AG08396 (cell line): ENCODE measurements around the gene ACSBG1.
A peak's percentile ranks its signal among the peaks of the same experiment; 100 is the strongest.

Experiments
- DNase-seq: peaks from one replicate; pipeline ENCODE4 v3.0.0; 2012; ENCODE audit warnings: low spot score, mixed read lengths

Gene ACSBG1

DNA sequence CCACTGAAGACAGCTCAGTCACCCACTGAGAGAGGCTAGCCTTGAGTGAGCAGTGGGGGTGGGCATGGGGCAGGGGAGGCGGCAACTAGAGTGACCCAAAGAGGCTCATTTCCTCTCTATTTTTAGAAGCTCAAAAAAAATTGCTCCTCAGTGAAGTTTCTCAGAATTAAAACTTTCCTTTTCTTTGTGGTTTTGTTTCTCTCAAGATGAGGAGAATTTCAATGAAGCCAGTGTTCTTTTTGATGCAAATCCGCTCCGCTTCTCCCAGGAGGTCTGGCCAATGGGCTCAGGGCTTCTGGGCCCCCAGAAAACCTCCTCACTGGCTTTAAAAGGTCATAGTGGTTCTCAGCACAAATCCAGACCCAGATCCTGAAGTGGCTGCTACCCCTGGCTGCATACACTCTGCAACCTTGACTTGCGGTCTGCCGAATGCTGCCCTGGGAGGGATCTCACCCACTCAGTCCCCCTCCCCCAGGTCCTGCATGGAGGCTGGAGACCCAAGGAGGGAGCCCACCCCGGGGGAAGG is at the start of gene ACSBG1:
ACSBG1 (minus strand) TSS at position 51 of the 526 bp plus-strand sequence. CDS start 64 bp downstream, outside the sequence.
- no peak for DNase-seq

GRCh38 chr15:78282324-78282723 is 48.0 kb upstream of the ACSBG1 start:
- no peak for DNase-seq

GRCh38 chr15:78280319-78281072 is 46.1 kb upstream of the ACSBG1 start:
- no peak for DNase-seq

DNA sequence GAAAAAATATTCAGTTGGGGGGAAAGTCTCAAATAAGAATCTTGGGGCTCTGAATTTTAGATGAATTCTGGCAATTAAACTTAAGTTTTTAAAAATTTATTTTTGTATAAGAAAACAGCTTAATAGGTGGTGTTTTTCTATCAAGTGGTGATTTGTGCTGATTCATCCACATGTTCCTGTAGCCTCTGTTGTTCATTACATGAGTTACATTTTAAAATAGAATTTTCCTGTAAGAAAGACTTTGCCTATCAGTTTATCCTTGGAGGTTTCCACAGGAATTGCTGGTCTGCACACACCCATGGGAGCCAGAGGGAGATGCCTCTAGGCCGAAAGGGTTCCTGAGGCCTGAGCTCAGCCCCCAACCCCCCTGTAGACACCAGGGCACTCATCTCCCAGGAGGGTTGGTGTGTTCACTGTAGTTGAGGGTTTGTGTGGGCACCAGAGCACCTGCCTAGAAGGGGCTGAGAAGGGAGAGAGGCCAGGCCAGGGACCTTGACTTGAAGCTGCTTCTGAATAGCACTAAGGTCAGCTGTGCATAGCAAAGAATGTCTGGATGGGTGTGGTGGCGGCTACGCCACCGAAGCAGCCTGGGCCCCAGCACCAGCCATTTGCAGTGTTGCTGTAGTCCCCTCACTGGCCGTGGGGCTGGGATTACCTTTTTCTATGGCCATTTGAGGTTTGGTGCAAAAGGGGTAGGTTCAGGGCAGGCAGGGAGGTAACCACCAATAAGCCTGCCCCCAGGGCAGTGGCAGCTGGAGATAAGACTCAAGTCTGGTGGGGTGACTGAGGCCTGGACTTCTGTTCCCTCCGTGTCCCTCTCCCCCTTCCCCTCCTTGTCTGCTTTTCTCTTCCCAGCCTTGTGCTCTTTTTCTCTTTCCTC is 41.9 kb upstream of the ACSBG1 start:
- no peak for DNase-seq

DNA sequence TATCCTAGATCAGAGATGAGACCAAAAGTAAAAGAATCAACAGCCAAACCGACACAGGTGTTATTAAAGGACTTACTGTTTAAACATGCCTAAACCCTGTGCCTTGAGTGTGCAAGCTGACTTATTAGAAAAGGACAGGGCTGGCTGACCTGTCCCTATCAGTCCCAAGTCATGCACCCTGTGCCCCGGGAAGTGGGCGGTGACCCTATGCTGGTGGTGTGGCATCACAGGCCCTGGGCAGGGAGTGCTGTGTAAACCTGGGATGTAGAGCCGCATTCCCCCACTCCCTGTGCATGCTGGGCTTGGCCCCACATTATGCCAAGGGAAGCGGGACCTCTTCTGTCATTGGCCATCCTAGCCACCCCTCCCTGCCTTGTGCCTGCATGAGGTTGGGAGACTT is 40.6 kb upstream of the ACSBG1 start:
- no peak for DNase-seq

DNA sequence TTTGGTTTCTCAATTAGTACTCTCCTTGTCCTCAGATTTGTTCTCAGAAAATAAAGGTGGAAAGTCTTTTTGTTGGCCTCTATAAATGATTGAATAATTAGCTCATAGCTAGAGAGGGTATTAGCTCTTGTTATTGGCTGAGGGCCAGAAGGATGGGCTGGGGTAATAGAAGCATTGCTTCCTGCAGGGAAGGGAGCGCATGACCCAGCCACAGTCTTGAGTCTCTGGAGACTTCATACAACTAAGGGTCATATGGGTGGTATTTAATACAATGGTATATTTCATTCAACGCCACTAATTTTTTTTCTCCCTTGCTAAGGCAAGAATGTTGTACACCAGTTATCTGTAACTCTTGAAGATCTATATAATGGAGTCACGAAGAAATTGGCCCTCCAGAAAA is 38.4 kb upstream of the ACSBG1 start:
- no peak for DNase-seq

DNA sequence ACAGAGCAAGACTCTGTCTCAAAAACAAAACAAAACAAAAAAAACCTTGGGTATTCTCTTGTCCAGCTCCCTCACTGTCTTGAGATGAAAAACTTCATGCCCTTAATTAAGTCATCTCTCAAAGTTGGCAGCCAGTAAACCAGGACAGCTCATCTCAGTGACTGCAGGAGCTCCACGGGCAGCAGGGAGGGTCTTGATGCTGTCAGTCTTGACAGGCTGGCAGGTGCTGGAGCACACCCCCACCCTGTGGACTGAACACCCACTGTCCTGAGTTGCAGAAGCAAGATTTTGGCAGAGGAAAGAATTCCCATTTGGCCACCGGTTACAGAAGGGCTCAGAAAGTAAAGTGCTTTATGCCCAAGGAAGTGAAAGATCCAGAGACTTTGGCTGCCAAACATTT is 38.0 kb upstream of the ACSBG1 start:
- no peak for DNase-seq

DNA sequence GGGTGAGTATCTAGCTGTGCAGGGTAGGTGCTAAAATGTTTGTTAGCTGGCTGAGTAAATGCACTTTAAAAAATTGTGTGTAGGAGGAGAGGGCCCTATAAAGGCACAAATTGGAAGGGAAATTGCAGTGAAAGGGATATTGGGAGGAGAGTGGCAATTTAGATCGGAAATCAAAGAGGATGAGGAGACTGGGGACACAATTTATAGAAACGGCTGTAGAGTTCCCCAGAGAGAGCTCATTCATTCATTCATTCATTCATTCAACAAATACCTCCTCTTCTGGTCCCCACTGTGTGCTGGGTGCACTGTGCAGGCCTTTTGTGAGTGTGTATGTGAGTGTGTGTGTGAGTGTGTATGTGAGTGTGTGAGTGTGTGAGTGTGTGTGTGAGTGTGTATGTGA is 32.4 kb upstream of the ACSBG1 start:
- DNase-seq, result no peak

DNA sequence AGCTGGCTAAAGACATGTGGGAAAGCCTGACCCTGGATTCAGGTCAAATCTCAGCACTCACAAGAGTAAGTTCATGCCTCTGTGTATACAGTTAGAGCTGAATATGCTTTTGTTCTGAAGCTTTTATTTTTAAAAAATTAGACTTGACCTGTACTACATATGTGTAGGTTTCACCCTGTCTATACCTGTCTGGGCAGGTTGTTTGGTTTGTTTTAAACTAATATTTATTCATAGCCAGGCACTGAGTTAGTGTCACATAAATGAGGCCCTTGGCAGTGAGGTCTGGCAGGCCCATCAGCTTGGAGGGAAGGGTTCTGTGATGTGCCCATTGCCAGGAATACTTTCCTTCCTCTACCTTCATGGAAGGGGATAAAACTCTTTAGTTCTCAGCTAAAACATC is 31.9 kb upstream of the ACSBG1 start:
- no peak for DNase-seq

DNA sequence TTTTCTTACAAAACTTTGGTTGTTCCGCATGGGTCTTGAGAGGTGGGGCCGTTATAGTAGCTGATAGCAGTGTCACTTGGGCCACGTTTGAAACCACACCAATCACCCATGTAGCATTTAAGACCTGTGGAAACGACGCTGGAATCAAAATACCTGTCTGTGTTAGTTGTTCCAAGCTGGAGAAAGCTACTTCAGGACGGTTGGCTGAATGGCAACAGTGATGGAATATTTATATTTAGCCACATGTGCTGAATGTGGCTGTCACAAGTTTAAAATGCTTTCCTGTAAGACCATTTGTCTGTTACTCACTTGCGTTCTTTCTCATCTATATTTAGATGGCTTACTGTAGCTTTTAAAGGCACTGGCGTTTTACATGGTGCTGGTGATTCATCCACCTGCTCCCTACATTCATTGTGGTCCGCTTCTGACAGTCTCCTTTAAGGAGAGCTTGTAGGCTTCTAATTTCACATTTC is 31.4 kb upstream of the ACSBG1 start:
- peak; percentile 64 for DNase-seq

DNA sequence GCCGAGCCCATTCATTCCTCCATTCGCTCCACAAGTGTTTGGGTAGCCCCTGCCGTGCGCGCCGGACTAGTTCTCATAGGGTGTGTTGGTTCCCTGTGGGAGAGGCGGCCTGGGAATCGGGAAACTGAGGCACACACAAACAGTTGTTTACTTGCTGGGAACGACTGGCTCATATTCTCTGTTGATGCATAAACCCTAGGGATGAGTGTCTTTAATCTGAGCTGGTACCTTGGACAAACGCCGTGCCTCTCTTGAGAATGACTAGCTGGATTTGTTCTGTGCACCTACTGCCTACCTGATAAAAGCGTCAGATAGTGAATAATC is 30.7 kb upstream of the ACSBG1 start:
- no peak for DNase-seq

- peak; percentile 50 for DNase-seq
Measured at GRCh38 chr15:78264304-78265136, 30.2 kb upstream of the ACSBG1 start, which contains the start of gene DNAJA4. DNAJA4 (plus strand) TSS chr15:78264562; CDS start chr15:78264764, 202 bp downstream.

GRCh38 chr15:78263907-78264303 is 29.5 kb upstream of the ACSBG1 start:
- no peak for DNase-seq

GRCh38 chr15:78263351-78263781 is 29.0 kb upstream of the ACSBG1 start:
- no peak for DNase-seq

- DNase-seq, result no peak
Measured at GRCh38 chr15:78261062-78261461, 26.7 kb upstream of the ACSBG1 start.

GRCh38 chr15:78260489-78260888 is 26.1 kb upstream of the ACSBG1 start:
- no peak for DNase-seq

DNA sequence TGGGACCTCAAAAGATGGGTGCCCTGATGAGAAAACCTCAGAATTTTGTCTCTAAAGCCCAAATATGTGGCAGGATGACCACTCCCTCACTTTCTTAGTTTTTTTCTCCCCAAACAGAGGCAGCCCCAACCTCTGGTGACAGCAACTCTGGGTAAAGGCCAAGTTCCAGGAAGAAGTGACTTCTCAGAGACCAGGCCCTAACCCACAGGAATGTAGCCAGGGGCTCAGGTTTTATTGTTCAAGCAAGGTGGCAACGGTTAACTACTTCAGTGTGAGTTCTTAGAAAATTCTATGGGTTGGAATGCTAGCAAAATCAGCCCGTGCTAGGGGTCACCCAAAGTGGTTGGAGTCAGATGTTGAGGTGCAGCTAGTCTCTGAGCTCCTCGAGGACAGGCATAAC is 24.9 kb upstream of the ACSBG1 start:
- no peak for DNase-seq

- DNase-seq, result no peak
Measured at GRCh38 chr15:78257681-78258080, 23.3 kb upstream of the ACSBG1 start.

DNA sequence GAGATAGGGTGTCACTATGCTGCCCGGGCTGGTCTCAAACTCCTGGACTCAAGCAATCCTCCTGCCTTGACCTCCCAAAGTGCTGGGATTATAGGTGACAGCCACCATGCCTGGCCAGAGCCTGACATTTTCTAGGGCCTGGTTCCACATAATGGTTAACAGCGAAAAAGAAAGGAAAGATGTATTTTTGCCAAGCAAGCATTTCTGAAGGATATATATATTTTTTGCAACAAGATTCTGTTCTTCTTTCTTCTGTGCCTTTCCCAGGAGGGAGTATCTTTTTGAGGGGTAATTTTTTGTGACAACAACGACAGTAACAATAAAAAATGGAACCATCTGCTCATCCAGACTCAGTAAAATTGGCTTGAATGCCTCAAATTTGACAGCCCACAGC is 21.7 kb upstream of the ACSBG1 start:
- DNase-seq, result no peak

DNA sequence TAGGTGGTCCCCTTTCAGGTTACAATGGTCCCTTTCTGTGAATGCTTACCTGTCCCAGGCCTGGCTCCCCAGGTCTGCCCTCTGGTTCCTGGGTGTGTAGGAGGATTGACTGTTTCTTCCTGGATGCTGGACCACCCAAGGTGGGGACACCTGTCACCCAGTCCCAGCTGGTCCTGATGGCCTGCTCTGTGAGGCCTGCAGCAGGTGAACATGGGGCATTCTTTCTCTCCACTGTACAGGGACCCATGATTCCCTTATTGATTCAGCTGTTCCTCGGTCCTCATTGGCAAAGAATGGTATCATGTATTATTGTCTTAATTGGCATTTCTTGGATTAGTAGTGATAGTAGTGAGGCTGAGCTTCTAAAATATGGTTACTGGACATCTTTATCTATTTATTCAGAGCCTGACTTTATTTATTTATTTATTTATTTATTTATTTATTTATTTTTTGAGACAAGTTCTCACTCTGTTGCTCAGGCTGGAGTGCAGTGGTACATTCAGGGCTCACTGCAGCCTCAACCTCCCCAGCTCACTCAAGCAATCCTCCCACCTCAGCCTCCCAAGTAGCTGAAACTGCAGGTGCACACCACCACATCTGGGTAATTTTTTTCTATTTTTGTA is 21.2 kb upstream of the ACSBG1 start:
- DNase-seq, result no peak

GRCh38 chr15:78251136-78251535 is 16.8 kb upstream of the ACSBG1 start:
- DNase-seq, result no peak

DNA sequence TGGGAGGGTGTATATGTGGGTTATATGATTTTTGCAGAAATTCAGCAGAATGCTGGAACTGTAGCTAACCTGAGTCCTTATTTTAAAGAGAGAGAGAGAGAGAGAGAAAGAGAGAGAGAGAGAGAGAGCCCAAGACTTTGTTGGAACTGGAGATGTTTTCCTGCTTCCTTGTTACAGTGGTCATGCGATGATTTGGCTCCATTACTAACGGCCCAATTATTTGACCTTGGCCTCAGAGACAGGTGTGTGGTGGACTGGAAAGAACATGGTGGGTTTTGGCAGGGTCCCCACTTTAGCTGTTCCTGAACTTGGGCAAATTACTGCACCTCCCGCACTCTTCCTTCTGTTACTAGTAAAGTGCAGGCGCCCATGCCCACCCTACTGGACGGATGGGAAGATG is 14.8 kb upstream of the ACSBG1 start:
- DNase-seq, result no peak
